Measurements from ENCODE around the gene ZER1. TPM values are rescaled to one million over a fixed set of nuclear protein-coding genes. Genes with fewer than 3 reads are reported as not detected.
"Not testable (repeated sequence)": the region's sequence is repeated elsewhere in the genome, so short reads cannot be mapped to it uniquely, and the experiment has no call there.

The ZER1 gene
- polyA plus RNA-seq, 1 experiment, result 28.0 TPM

DNA sequence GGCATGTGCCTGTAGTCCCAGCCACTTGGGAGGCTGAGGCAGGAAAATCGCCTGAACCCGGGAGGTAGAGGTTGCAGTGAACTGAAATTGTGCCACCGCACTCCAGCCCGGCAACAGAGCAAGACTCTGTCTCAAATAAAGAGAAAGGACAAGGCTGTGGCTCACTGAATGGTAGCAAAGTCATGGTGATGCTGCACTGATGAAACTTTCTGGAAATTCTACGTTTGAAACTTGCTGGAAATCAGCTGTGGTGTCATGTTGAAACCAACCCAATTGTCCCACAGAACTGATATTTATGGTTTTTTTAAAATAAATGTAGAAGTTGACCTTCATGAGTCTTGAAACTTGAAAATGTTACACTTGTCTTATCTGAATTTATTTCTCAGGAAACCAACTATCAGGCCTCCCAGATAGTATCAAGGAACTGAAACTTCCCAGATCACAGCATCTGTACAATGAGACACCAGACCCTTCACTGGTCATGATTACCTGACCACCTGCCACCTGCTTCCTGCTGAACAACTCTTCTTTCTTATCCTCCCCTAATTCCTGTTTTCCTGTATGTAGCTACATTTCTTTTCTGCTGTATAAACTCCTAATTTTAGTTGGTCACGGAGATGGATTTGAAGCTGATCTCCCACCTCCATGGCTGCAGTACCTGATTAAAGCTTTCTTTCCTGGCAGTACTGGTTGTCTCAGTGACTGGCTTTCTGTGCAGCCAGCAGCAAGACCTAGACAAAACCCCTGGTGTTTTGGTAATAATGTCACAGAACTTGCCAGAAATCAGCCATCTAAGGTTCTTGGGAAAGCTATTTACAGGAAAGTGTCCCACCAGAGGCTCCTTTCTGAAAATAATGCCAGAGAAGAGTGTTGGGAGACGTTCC, 9.7 kb upstream of the ZER1 start:
- CTCF ChIA-PET, result interaction anchor here (2.5 kb wide), 1 partner anchor 37 kb away, joined by 11 read pairs; the partner anchor contains the start of gene ENDOG
- POLR2A ChIA-PET, result no interaction called here
- H3K27ac ChIP-seq (ENCODE audit: low read depth, low read length), result no peak overlapping the region

DNA sequence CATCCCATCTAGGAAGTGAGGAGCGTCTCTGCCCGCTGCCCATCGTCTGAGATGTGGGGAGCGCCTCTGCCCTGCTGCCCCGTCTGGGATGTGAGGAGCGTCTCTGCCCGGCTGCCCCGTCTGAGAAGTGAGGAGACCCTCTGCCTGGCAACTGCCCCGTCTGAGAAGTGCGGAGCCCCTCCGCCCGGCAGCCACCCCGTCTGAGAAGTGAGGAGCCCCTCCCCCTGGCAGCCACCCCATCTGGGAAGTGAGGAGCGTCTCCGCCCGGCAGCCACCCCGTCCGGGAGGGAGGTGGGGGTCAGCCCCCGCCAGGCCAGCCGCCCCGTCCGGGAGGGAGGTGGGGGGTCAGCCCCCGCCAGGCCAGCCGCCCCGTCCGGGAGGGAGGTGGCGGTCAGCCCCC, 8.4 kb upstream of the ZER1 start:
- CTCF ChIA-PET; POLR2A ChIA-PET; H3K27me3 ChIP-seq (ENCODE audit: control insufficient read depth, insufficient read depth, low read length): not testable (repeated sequence)

More for the DNA sequence above, 9.7 kb upstream of the ZER1 start:
- TF ChIP-seq, protein P1, sequence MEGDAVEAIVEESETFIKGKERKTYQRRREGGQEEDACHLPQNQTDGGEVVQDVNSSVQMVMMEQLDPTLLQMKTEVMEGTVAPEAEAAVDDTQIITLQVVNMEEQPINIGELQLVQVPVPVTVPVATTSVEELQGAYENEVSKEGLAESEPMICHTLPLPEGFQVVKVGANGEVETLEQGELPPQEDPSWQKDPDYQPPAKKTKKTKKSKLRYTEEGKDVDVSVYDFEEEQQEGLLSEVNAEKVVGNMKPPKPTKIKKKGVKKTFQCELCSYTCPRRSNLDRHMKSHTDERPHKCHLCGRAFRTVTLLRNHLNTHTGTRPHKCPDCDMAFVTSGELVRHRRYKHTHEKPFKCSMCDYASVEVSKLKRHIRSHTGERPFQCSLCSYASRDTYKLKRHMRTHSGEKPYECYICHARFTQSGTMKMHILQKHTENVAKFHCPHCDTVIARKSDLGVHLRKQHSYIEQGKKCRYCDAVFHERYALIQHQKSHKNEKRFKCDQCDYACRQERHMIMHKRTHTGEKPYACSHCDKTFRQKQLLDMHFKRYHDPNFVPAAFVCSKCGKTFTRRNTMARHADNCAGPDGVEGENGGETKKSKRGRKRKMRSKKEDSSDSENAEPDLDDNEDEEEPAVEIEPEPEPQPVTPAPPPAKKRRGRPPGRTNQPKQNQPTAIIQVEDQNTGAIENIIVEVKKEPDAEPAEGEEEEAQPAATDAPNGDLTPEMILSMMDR (IDR thresholded peaks at IDR 0.05; ENCODE audit: low read depth, low read length), result no peak
- Histone ChIP-seq H3K27me3 (ENCODE audit: control insufficient read depth, insufficient read depth, low read length) (no peaks in the 10 kb centered on the region), H3K4me3 (ENCODE audit: low read depth, low read length) (no peak overlapping the region), H3K9me3 (ENCODE audit: control insufficient read depth, insufficient read depth, low read length) (peaks cover 18% of the 10 kb centered on the region)
- no peak for DNase-seq (ENCODE audit: low read depth, low spot score)

DNA sequence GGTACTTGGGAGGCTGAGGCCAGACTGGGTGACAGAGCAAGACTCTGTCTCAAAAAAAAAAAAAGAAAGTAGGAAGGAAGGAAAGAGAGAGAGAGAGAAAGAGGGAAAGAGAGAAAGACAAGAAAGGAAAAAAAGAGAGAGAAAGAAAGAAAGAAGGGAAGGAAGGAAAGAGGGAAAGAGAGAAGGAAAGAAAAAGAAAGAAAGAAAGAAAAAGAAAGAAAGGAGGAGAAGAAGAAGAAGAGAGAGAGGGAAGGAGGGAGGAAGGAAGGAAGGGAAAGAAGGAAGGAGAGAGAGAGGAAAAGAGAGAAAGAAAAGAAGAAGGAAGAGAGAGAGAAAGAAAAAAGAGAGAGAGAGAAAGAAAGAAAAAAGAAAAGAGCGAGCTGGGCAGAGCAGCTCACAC, 3.1 kb upstream of the ZER1 start:
- POLR2A ChIA-PET, result no interaction called here
- H3K27me3 ChIP-seq (ENCODE audit: control insufficient read depth, insufficient read depth, low read length), result no peaks in the 10 kb centered on the region
- TF ChIP-seq, protein P1 (IDR thresholded peaks at IDR 0.05; ENCODE audit: low read depth, low read length), result no peak
- H3K4me3 ChIP-seq (ENCODE audit: low read depth, low read length), result no peak overlapping the region
- H3K9me3 ChIP-seq (ENCODE audit: control insufficient read depth, insufficient read depth, low read length), result peaks cover 14% of the 10 kb centered on the region
- CTCF ChIA-PET, result no interaction called here
- H3K27ac ChIP-seq (ENCODE audit: low read depth, low read length), result no peak overlapping the region
- no peak for DNase-seq (ENCODE audit: low read depth, low spot score)

More for the DNA sequence above, 8.4 kb upstream of the ZER1 start:
- H3K4me3 ChIP-seq (ENCODE audit: low read depth, low read length); H3K27ac ChIP-seq (ENCODE audit: low read depth, low read length); DNase-seq (ENCODE audit: low read depth, low spot score): not testable (repeated sequence)
- H3K9me3 ChIP-seq (ENCODE audit: control insufficient read depth, insufficient read depth, low read length), result peaks cover 27% of the 10 kb centered on the region

DNA sequence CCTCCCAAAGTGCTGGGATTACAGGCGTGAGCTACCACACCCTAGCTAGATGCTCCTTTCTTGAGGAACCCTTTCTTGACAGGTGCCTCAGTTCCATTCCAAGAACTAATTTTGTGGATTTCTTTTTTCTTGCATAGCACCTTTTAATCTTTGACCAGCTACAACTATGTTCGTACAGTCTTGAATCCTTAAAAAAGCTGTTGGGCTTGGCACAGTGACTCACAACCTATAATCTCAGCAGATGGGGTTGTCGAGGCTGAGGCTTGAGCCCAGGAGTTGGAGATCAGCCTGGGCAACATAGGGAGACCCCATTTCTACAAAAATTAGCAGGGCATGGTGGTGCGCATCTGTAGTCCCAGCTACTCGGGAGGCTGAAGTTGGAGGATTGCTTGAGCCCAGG, 1.3 kb upstream of the ZER1 start:
- CTCF ChIA-PET, result interaction anchor here (1.3 kb wide), 1 partner anchor 45 kb away, joined by 6 read pairs; the partner anchor contains the start of gene ENDOG
- POLR2A ChIA-PET, result no interaction called here
- TF ChIP-seq, protein P1 (IDR thresholded peaks at IDR 0.05; ENCODE audit: low read depth, low read length), result no peak
- no peak for DNase-seq (ENCODE audit: low read depth, low spot score)
- peaks cover 12% of the 10 kb centered on the region for H3K9me3 ChIP-seq (ENCODE audit: control insufficient read depth, insufficient read depth, low read length)
- H3K4me3 ChIP-seq (ENCODE audit: low read depth, low read length), result no peak overlapping the region
- no peaks in the 10 kb centered on the region for H3K27me3 ChIP-seq (ENCODE audit: control insufficient read depth, insufficient read depth, low read length)
- H3K27ac ChIP-seq (ENCODE audit: low read depth, low read length), result no peak overlapping the region

DNA sequence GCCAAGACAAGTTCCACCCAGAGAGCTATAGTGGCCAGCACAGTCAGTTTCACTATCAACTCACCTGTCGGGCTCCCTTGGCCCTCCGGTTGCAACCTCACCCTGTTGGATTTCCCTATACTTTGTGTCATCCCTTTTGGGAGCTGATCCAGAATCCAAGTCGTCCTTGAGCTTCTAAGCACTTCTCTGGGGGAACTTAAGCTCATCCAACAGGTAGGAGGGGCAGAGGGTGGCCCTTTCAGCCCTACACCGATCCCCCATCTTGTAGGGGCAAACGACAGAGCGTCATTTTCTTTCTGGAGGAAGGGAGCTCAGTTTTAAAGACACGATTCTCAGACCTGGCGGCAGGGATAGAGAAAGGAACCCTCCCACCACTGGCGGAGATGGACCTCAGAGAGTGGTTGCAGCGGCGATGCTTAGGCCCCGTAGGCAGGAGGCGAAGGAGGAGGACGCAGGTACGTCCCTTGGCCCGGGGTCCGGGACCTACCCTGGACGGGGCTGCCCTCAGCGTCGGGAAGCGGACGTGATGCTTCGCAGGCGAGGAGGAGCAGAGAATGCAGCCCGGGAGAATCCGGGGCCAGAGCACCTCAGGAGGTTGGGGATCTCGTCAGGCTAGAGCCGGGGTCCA, 519 bp downstream of the ZER1 start:
- CTCF ChIA-PET, result interaction anchor here (0.6 to 1.9 kb wide), 3 partner anchors 13 to 157 kb away, joined by 3 to 10 read pairs (median 4); partner anchors contain the start of gene ENDOG
- POLR2A ChIA-PET, result interaction anchor here (0.6 to 1.1 kb wide), 2 partner anchors 18 to 29 kb away, joined by 3 to 4 read pairs; no protein-coding TSS in a partner anchor
- Histone ChIP-seq H3K27ac (ENCODE audit: low read depth, low read length) (peak overlapping the region; percentile 77), H3K9me3 (ENCODE audit: control insufficient read depth, insufficient read depth, low read length) (peaks cover 6% of the 10 kb centered on the region), H3K27me3 (ENCODE audit: control insufficient read depth, insufficient read depth, low read length) (no peaks in the 10 kb centered on the region), H3K4me3 (ENCODE audit: low read depth, low read length) (peak overlapping the region; percentile 99)
- no peak for DNase-seq (ENCODE audit: low read depth, low spot score)
- TF ChIP-seq, protein P1 (IDR thresholded peaks at IDR 0.05; ENCODE audit: low read depth, low read length), result no peak

Measured in AG04450 (cell line).